Occipital lobe (tissue), 2 donors: ENCODE results near the gene MGP. TPM values are rescaled to one million over a fixed set of nuclear protein-coding genes. Genes with fewer than 3 reads are reported as not detected.

ENCODE experiments used
- DNase-seq: peaks from one replicate; lab custom pipeline; 2025; lab: John Stamatoyannopoulos, UW
- total RNA-seq: library from RNA; depleted of rRNA; stranded (reverse); fragments of >200 nt; gene quantifications from one replicate; pipeline ENCODE4 v1.2.3, GENCODE V29; 2014

MGP gene
- total RNA-seq, 1 donor from 2014 or later = 3.9 TPM

GRCh38 chr12:14868916-14869506, 16.6 kb downstream of the MGP start:
- no peak for DNase-seq

- DNase-seq = no peak
Observed at GRCh38 chr12:14860490-14860889, 25.2 kb downstream of the MGP start.

GRCh38 chr12:14858513-14858912, 27.1 kb downstream of the MGP start:
- no peak for DNase-seq

DNA sequence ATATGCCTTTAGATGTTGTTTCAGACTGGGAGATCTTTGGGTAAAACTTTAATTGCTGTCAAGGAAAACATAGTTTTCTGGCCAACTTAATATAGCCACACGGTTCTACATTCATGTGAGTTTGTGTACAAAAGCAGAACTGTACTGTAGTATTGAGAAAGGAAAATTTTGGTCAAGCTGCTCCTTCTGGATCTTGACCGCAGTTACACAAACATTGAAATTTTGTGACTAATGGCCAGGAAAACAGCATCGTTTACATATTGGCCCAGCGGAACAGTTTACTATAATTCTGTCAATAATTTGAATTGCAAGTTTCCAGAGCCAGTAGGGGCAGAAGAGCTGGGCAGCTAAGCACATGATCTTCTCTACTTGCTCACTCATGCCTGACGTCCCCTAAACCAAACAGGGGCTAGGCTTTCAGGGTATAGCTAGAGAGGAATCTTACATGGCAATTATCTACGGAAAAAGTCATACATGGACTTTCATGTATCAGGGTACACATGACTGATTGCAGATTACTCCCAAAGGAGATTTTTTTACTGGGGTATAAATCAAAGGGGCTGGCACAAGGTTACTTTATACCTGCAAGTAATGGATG, 31.0 kb downstream of the MGP start:
- no peak for DNase-seq

- DNase-seq = no peak
Observed at GRCh38 chr12:14853961-14854360, 31.7 kb downstream of the MGP start.

DNA sequence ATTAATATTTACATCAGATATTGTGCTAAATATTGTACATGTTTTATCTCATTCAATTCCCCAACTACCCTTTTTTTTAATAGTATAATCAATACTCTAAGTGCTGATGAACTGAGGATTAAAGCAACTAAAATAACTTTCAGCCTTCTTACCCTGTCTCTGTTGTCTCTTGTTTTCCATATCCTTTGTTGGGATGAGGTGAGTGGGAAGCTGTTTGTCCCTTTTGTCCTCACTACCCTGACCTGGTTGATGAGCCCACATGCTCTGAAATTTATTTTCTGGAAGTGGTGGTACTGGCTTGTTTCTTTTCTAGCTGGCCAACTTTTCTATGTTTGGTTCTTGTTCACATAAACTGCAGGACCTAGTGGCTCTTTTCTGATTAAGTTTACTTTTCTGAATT, 32.8 kb downstream of the MGP start:
- DNase-seq = no peak

- DNase-seq = no peak
Observed at GRCh38 chr12:14850929-14851663, 34.6 kb downstream of the MGP start.

- DNase-seq = no peak
Observed at GRCh38 chr12:14849661-14850060, 36.0 kb downstream of the MGP start.

DNA sequence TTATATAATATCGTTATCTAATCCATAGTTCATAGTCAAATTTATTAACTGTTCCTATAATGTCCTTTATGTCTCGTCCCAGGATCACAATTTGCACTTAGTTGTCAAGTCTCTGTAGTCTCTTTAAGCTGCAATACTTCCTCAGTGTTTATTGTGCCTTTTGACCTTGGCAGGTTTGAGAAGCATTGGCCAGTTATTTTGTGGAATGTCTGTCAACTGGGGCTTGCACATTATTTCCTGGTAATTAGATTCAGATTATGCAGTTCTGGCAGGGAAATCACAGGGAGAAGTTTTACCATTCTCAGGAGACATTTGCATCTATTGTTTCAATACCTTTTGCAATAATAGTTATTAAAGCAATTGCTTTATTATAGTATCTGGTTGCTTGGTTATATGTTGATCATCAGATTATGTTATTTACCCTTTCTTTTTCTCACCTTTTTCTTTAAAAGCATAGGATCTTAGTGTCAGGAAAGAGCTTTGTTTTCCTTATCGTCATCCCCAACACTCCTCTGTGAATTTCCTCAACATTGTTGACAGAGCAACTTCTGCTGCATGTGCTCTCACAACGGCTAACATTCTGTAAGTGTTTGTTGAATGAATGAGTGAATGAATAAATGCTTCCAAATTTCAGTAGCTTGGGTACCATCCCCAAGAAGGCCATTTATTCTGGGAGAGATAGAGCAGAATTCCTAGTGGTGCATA, 38.6 kb downstream of the MGP start:
- no peak for DNase-seq

- no peak for DNase-seq
Observed at GRCh38 chr12:14846042-14846587, 39.5 kb downstream of the MGP start.

GRCh38 chr12:14845350-14845750, 40.3 kb downstream of the MGP start:
- no peak for DNase-seq

GRCh38 chr12:14844401-14844800, 41.3 kb downstream of the MGP start:
- DNase-seq = no peak

DNA sequence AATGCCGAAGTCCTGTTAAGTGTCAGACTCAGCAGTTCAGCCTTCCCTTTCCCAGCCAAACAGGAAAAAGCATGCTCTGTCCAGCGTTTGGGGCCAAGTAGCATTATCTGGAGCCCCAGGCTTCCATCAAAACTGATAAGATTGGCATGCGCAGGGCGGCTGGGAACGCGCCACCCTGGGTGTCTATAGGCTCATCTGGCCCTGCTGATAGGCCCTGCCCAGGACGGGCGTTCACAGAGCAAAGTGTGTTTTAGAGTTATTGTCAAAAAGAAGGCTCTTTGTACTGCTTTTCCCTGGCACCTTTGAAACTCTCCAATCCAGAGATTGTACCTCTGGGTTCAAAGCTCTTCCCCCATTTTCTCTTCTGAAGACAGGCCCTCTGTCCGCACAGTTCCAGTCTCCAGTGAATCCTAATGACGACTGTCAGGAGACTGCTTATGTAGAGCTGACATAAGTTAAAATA, 42.2 kb downstream of the MGP start, which contains the start of gene ART4:
TSS of gene ART4 (minus strand) at position 102 of the 463 bp plus-strand sequence. CDS start 413 bp downstream, outside the sequence.
- no peak for DNase-seq

GRCh38 chr12:14842315-14842714, 43.3 kb downstream of the MGP start:
- DNase-seq = no peak

DNA sequence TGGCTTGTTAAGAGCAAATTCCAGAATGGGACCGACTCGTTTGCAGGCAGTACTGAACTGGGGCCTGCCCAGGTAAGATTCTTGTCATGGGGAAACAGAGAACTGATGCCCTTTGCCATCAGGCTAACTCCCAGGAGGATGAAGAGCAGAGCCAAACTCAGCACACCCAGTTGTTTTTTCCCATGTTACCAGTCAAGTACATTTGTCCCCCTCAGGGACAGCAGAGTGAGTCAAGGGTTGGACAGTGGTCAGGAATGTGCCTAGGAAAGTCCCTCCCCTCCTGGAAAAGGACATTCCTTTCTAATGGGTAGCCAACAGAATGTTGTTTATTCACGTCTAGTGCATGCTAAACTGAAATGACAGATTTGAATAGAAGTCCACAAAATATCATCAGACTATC, 43.9 kb downstream of the MGP start:
- no peak for DNase-seq

DNA sequence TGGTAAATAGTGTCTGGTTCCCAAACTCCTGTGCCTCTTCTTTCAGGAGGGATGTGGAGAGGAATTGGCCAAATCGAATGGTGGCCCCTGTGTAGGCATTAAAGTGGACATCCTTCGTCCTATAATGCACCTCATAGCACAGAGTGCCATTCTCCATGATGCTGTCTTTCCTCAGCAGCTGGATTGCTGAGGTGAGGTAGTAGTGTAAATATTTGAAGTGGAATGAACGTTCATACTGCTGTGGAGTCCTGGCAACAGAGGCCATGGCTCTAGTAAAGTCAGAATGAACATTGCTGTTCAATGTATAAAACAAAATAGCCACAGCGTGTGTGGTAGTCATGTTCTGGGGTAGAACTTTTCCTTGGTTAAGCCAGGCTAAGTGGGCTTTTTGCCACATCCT, 45.0 kb downstream of the MGP start:
- no peak for DNase-seq

GRCh38 chr12:14839262-14839661, 46.4 kb downstream of the MGP start:
- DNase-seq = no peak

DNA sequence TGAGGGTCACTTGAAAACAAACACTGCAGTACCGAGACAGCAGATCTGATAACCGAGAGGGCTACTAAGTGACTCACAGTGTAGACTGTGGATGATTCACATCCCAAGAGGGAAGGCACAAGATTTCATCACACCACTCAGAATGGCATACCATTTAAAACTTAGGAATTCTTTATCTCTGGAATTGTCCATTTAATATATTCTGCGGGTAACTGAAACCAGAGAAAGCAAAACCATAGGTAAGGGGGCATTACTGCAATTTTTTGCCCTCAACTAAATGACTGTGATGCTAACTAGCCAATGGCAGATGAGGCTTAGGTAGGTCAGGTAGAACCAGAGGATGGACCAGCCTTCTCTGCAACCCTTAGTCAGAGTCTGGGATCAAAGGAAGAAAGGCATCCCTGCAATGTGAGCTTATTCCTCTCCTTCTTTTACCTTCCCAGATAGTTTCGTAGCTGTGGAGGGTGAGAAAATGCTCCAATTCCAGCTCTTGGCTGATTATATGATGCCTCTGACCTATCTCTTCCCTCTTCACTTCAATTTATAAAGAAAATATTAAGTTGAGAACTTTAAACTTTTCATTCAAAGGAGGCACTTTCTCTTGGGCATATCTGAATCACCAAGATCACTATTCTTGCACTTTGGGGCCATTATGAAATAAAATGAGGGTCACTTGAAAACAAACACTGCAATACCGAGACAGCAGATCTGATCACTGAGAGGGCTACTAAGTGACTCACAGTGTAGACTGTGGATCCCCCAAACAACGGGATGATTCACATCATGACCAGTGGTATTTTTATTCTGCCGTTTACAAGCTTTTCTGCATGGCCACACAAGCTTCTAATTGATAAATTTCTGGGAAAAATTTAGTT, 49.1 kb downstream of the MGP start:
- no peak for DNase-seq

DNA sequence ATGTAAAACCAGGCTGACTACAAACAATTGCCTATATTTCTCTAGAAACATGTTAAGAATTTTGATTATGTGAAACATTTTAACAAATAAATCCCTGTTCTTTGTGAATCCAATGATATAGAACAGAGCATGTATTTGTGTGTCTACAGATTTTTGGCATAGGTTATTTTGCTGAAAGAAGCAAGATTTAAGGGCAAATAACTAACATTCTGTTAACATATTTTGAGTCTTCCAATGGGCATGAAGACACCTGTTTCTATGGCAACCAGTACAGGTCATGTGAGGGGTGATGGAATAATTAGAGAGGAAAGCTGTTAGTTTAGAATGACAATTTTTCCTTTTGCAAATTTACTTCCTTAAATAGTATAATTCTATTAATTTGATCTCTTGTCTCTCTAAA, 51.1 kb downstream of the MGP start:
- no peak for DNase-seq

DNA sequence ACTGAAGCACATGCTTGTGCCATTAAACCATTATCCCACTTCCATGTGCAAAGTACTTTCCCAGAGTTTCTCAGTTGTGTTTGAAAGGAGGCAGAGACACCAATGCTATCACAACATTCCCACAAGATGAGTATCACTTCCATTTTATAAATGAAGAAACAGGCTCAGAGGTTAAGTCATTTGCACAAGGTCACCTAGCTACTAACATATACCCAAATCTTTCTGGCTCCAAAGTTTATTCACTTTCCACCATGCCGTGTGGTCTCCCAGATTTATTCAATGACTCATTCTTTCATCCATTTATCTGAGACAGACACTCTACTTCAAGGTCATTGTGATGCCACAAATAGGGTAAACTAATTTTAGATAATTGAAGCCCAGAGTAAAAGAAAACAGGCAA, 51.7 kb downstream of the MGP start:
- no peak for DNase-seq

GRCh38 chr12:14833336-14833735, 52.3 kb downstream of the MGP start:
- DNase-seq = no peak
